Measurements from ENCODE around the gene MYO7B. TPM values are rescaled to one million over a fixed set of nuclear protein-coding genes. Genes with fewer than 3 reads are reported as not detected.

The MYO7B gene
- total RNA-seq, 1 donor from 2014 or later = 0.44 TPM

- no peak overlapping the region for H3K4me3 ChIP-seq
- no peak overlapping the region for H3K27ac ChIP-seq (replicated peaks)
- peaks cover 9% of the 10 kb centered on the region for H3K9me3 ChIP-seq (replicated peaks)
- H3K27me3 ChIP-seq (ENCODE audit: low read depth) = no peaks in the 10 kb centered on the region
- H3K4me1 ChIP-seq = no peaks in the 10 kb centered on the region
- no peak for TF ChIP-seq CTCF (IDR thresholded peaks at IDR 0.05; ENCODE audit: borderline replicate concordance)
- no peak for DNase-seq
- intact Hi-C loops (cut with micrococcal nuclease) = no loop called here
- H3K36me3 ChIP-seq = no peaks in the 10 kb centered on the region
Observed at GRCh38 chr2:127558911-127559310, 23.4 kb downstream of the MYO7B start.

GRCh38 chr2:127559454-127559853 lies 24.0 kb downstream of the MYO7B start:
- Histone ChIP-seq H3K9me3 (replicated peaks) (peaks cover 9% of the 10 kb centered on the region), H3K4me1 (no peaks in the 10 kb centered on the region), H3K27ac (replicated peaks) (no peak overlapping the region), H3K36me3 (no peaks in the 10 kb centered on the region), H3K27me3 (ENCODE audit: low read depth) (no peaks in the 10 kb centered on the region), H3K4me3 (no peak overlapping the region)
- no peak for TF ChIP-seq CTCF (IDR thresholded peaks at IDR 0.05; ENCODE audit: borderline replicate concordance)
- no peak for DNase-seq
- intact Hi-C loops (cut with micrococcal nuclease) = no loop called here

GRCh38 chr2:127560201-127560930 lies 24.9 kb downstream of the MYO7B start:
- Histone ChIP-seq H3K9me3 (replicated peaks) (peaks cover 9% of the 10 kb centered on the region), H3K4me1 (no peaks in the 10 kb centered on the region), H3K27me3 (ENCODE audit: low read depth) (no peaks in the 10 kb centered on the region), H3K27ac (replicated peaks) (no peak overlapping the region), H3K36me3 (no peaks in the 10 kb centered on the region), H3K4me3 (no peak overlapping the region)
- no peak for TF ChIP-seq CTCF (IDR thresholded peaks at IDR 0.05; ENCODE audit: borderline replicate concordance)
- DNase-seq = no peak
- intact Hi-C loops (cut with micrococcal nuclease) = no loop called here

- Histone ChIP-seq H3K36me3 (no peaks in the 10 kb centered on the region), H3K9me3 (replicated peaks) (peaks cover 9% of the 10 kb centered on the region), H3K27me3 (ENCODE audit: low read depth) (no peaks in the 10 kb centered on the region), H3K4me1 (no peaks in the 10 kb centered on the region), H3K4me3 (no peak overlapping the region), H3K27ac (replicated peaks) (no peak overlapping the region)
- intact Hi-C loops (cut with micrococcal nuclease) = no loop called here
- TF ChIP-seq CTCF (IDR thresholded peaks at IDR 0.05; ENCODE audit: borderline replicate concordance) = no peak
- DNase-seq = no peak
Observed at GRCh38 chr2:127560931-127561280, 25.4 kb downstream of the MYO7B start.

GRCh38 chr2:127561371-127561770 lies 25.9 kb downstream of the MYO7B start:
- Histone ChIP-seq H3K36me3 (no peaks in the 10 kb centered on the region), H3K4me1 (no peaks in the 10 kb centered on the region), H3K27me3 (ENCODE audit: low read depth) (no peaks in the 10 kb centered on the region), H3K27ac (replicated peaks) (no peak overlapping the region), H3K4me3 (no peak overlapping the region), H3K9me3 (replicated peaks) (peaks cover 8% of the 10 kb centered on the region)
- no peak for TF ChIP-seq CTCF (IDR thresholded peaks at IDR 0.05; ENCODE audit: borderline replicate concordance)
- intact Hi-C loops (cut with micrococcal nuclease) = no loop called here
- no peak for DNase-seq
